Measurements from ENCODE around the gene PNMA1.

The PNMA1 gene

GRCh38 chr14:73754911-73755360 is 40.8 kb upstream of the PNMA1 start:
- Histone ChIP-seq H3K27ac (peak overlapping the region; percentile 96 to 99), H3K4me3 (peak overlapping the region; percentile 53)
- TF ChIP-seq CTCF (IDR thresholded peaks at IDR 0.05): no peak
- DNase-seq (ENCODE audit: low spot score): no peak

GRCh38 chr14:73753887-73754795 is 40.0 kb upstream of the PNMA1 start:
- Histone ChIP-seq H3K27ac (peak overlapping the region; percentile 96 to 99), H3K4me3 (peak overlapping the region; percentile 53)
- DNase-seq (ENCODE audit: low spot score): no peak
- TF ChIP-seq CTCF (IDR thresholded peaks at IDR 0.05): no peak

- peak overlapping the region; percentile 53 for H3K4me3 ChIP-seq
Observed at GRCh38 chr14:73753124-73753886, 39.1 kb upstream of the PNMA1 start.

GRCh38 chr14:73752297-73752992 is 38.3 kb upstream of the PNMA1 start:
- no peak for DNase-seq (ENCODE audit: low spot score)
- no peak for TF ChIP-seq CTCF (IDR thresholded peaks at IDR 0.05)
- Histone ChIP-seq H3K4me3 (peak overlapping the region; percentile 53), H3K27ac (peak overlapping the region; percentile 96 to 99)

More at GRCh38 chr14:73753124-73753886, 39.1 kb upstream of the PNMA1 start:
- DNase-seq (ENCODE audit: low spot score): no peak
- TF ChIP-seq CTCF (IDR thresholded peaks at IDR 0.05): no peak
- H3K27ac ChIP-seq: peak overlapping the region; percentile 96 to 99

- Histone ChIP-seq H3K27ac (peak overlapping the region; percentile 96 to 99), H3K4me3 (no peak overlapping the region)
- TF ChIP-seq CTCF (IDR thresholded peaks at IDR 0.05): no peak
- DNase-seq (ENCODE audit: low spot score): no peak
Observed at GRCh38 chr14:73751157-73751691, 37.0 kb upstream of the PNMA1 start.

GRCh38 chr14:73750531-73750901 is 36.3 kb upstream of the PNMA1 start:
- Histone ChIP-seq H3K27ac (peak overlapping the region; percentile 44 to 96), H3K4me3 (no peak overlapping the region)
- peak; percentile 47 for DNase-seq (ENCODE audit: low spot score)
- no peak for TF ChIP-seq CTCF (IDR thresholded peaks at IDR 0.05)

Data from coronary artery (tissue), 2 donors.